HEK293 (cell line): ENCODE data around the gene ESR1.

ENCODE experiments used
- CTCF ChIA-PET: fragments of 350-600 bp; formaldehyde crosslinking; extraction: SDS; loops from one replicate; lab custom pipeline; 2021; ENCODE audit warnings: antibody characterized with exemption; lab: Yijun Ruan, JAX
- POLR2A ChIA-PET: fragments of 300-600 bp; formaldehyde crosslinking; extraction: SDS; loops from one replicate; lab custom pipeline; 2020; ENCODE audit warnings: antibody characterized with exemption, inconsistent platforms; lab: Yijun Ruan, JAX
- H3K27ac ChIP-seq: fragments of 200-500 bp; sonication (Bioruptor generic); 2 replicates; pipeline ENCODE4 v1.5.1; 2014; ENCODE audit warnings: low read depth, low read length, control low read depth, inconsistent platforms; ENCODE audit errors: extremely low read depth
- H3K36me3 ChIP-seq, 2 experiments: fragments of 200-500 bp in 1 of 2; sonication (Bioruptor generic) in 1 of 2; 1 replicate in 1 of 2; 2 replicates in 1 of 2; pipeline ENCODE4 v1.5.1; 2014 to 2017; ENCODE audit warnings: inconsistent platforms in 2 of 2, low read length in 2 of 2; ENCODE audit not compliant: control insufficient read depth in 2 of 2, insufficient read depth in 1 of 2
- H3K4me1 ChIP-seq: fragments of 200-500 bp; sonication (Bioruptor generic); 2 replicates; pipeline ENCODE4 v1.5.1; 2014; ENCODE audit warnings: mild to moderate bottlenecking, low read length, inconsistent platforms; ENCODE audit not compliant: control insufficient read depth, insufficient read depth
- H3K4me3 ChIP-seq: 2 replicates; pipeline ENCODE4 v1.5.1; 2011; ENCODE audit warnings: low read depth, mild to moderate bottlenecking, control low read depth, low read length, moderate library complexity
- H3K9me3 ChIP-seq: fragments of 200-500 bp; sonication (Bioruptor generic); 2 replicates; pipeline ENCODE4 v1.5.1; 2014; ENCODE audit warnings: low read depth, low read length, inconsistent platforms; ENCODE audit not compliant: control insufficient read depth, insufficient read depth
- BCL11A ChIP-seq: fragments of 450-650 bp; formaldehyde crosslinking; IDR thresholded peaks from 2 replicates; pipeline ENCODE4 v1.5.1; 2016; ENCODE audit warnings: low read depth, missing biosample characterization, missing genetic modification characterization
- IKZF3 ChIP-seq: fragments of 450-650 bp; IDR thresholded peaks from 2 replicates; pipeline ENCODE4 v1.5.0; 2018; ENCODE audit warnings: missing biosample characterization, mild to moderate bottlenecking, missing genetic modification characterization, moderate library complexity
- KLF1 ChIP-seq: fragments of 450-650 bp; formaldehyde crosslinking; IDR thresholded peaks from 2 replicates; pipeline ENCODE4 v1.5.1; 2016; ENCODE audit warnings: missing biosample characterization, missing genetic modification characterization
- TCF7L2 ChIP-seq: IDR thresholded peaks from 2 replicates; pipeline ENCODE4 v1.6.1; 2011; ENCODE audit warnings: low read depth, mild to moderate bottlenecking, inconsistent platforms, low read length, moderate library complexity, borderline replicate concordance
- ZNF112 ChIP-seq: fragments of 450-650 bp; formaldehyde crosslinking; IDR thresholded peaks from 2 replicates; pipeline ENCODE4 v1.5.0; 2017; ENCODE audit warnings: missing biosample characterization, missing genetic modification characterization
- ZNF133 ChIP-seq: fragments of 450-650 bp; formaldehyde crosslinking; IDR thresholded peaks from 2 replicates; pipeline ENCODE4 v1.5.1; 2016; ENCODE audit warnings: missing biosample characterization, missing genetic modification characterization
- ZNF221 ChIP-seq: fragments of 450-650 bp; formaldehyde crosslinking; IDR thresholded peaks from 2 replicates; pipeline ENCODE4 v1.5.1; 2017; ENCODE audit warnings: missing biosample characterization, missing genetic modification characterization, borderline replicate concordance
- ZNF354C ChIP-seq: fragments of 450-650 bp; formaldehyde crosslinking; IDR thresholded peaks from 2 replicates; pipeline ENCODE4 v1.5.1; 2016; ENCODE audit warnings: missing biosample characterization, missing genetic modification characterization, low read depth, borderline replicate concordance
- ZNF391 ChIP-seq: fragments of 450-650 bp; formaldehyde crosslinking; IDR thresholded peaks from 2 replicates; pipeline ENCODE4 v1.5.1; 2016; ENCODE audit warnings: low read depth, missing biosample characterization, missing genetic modification characterization, borderline replicate concordance
- ZNF404 ChIP-seq: fragments of 450-650 bp; formaldehyde crosslinking; IDR thresholded peaks from 2 replicates; pipeline ENCODE4 v1.5.1; 2017; ENCODE audit warnings: missing biosample characterization, missing genetic modification characterization
- ZNF544 ChIP-seq: fragments of 450-650 bp; formaldehyde crosslinking; IDR thresholded peaks from 2 replicates; pipeline ENCODE4 v1.5.0; 2017; ENCODE audit warnings: missing biosample characterization, missing genetic modification characterization
- ZNF548 ChIP-seq: fragments of 450-650 bp; formaldehyde crosslinking; IDR thresholded peaks from 2 replicates; pipeline ENCODE4 v1.5.1; 2016; ENCODE audit warnings: missing biosample characterization, missing genetic modification characterization
- ZNF654 ChIP-seq: fragments of 450-650 bp; formaldehyde crosslinking; IDR thresholded peaks from 2 replicates; pipeline ENCODE4 v1.5.1; 2016; ENCODE audit warnings: low read depth, missing biosample characterization, missing genetic modification characterization
- ZNF658 ChIP-seq: fragments of 450-650 bp; formaldehyde crosslinking; IDR thresholded peaks from 2 replicates; pipeline ENCODE4; 2016; ENCODE audit warnings: missing biosample characterization, missing genetic modification characterization
- ZNF747 ChIP-seq: fragments of 450-650 bp; formaldehyde crosslinking; IDR thresholded peaks from 2 replicates; pipeline ENCODE4 v1.5.1; 2016; ENCODE audit warnings: missing biosample characterization, missing genetic modification characterization
- TF ChIP-seq, protein P1 (sequence below): fragments of 450-650 bp; formaldehyde crosslinking; IDR thresholded peaks from 2 replicates; pipeline ENCODE4 v1.5.1; 2016; ENCODE audit warnings: missing biosample characterization, missing genetic modification characterization
- TF ChIP-seq, protein P2 (sequence below): fragments of 450-650 bp; formaldehyde crosslinking; IDR thresholded peaks from 2 replicates; pipeline ENCODE4 v1.5.1; 2016; ENCODE audit warnings: missing biosample characterization, missing genetic modification characterization, low read depth
- TF ChIP-seq, protein P3 (sequence below): fragments of 450-650 bp; formaldehyde crosslinking; IDR thresholded peaks from 2 replicates; pipeline ENCODE4 v1.5.1; 2016; ENCODE audit warnings: missing biosample characterization, missing genetic modification characterization
- TF ChIP-seq, protein P4 (sequence below): fragments of 450-650 bp; formaldehyde crosslinking; IDR thresholded peaks from 2 replicates; pipeline ENCODE4 v1.5.1; 2017; ENCODE audit warnings: missing biosample characterization, missing genetic modification characterization
- TF ChIP-seq, protein P5 (sequence below): fragments of 450-650 bp; formaldehyde crosslinking; IDR thresholded peaks from 2 replicates; pipeline ENCODE4 v1.5.1; 2016; ENCODE audit warnings: missing biosample characterization, missing genetic modification characterization

ESR1 gene

DNA sequence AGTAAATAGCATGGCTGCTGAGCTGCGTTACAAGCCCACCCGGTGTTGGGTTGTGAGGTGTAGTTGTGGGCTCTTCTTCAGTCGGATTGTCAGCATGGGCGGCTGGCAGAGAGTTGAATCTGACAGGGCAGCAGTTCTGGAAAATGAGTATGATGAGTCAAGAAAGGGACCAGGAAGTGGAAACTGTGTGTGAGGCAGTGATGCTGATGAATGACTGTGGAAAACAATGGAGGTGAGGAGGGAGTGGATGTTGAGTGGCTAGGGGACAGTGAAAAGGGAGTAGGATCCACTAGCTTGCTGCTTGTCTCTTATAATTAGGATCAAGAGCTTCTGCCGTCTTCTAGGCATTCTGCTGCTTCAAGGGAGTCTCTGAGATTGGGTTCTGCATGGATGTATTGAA, 154.3 kb downstream of the ESR1 start (continued):
- TF ChIP-seq ZNF404 (tag by site-specific recombination) (no peak), ZNF747 (tag by site-specific recombination) (no peak), ZNF354C (tag by site-specific recombination) (no peak), ZNF548 (tag by site-specific recombination) (no peak)

DNA sequence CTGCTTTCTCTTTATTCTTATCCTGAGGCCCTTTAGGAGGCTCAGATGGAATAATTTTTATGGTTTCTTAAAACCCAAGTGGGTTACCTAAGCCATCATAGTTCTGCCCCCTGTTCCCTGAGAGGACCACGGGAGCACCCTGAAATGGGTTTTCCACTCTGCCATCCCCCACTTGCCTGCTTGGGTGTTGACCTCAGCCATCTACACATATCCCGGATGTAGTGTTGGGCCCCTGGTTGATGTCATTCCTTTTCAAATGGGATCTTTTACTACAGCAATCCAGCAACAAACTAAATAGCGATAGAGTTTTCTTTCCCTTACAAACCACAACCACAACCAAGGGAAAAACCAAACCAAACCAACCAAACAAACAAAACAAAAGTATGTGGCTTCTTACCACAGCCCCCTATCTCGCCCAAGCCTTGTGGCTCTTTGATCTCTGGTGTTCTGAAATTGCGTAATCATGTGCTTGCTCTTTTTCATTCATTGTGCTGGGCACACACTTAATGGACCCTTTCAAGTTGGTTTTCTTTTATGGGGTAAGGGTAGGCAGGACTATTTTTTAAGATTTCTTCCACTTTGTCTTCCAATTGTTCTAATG, 154.9 kb downstream of the ESR1 start:
- ChIA-PET POLR2A (no interaction called here), CTCF (no interaction called here)

DNA sequence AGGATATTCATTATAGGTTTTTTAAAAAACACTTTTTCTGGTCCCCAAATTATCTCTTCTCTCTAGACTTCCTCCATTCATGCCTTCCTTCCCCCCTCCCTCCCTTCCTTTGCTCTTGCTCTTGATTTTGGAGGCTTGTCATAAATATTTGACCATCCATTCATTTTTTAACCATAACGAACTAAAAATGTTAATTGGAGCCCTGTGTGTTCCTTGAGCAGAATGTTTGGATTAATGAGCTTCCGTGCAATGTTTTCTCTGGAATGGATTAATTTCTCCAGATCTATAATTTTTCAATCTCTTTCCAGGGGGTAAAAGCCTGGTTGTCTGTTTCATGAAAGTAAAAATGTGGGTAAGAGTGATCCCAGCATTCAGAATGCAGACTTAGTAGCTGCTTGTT, 155.5 kb downstream of the ESR1 start:
- H3K36me3 ChIP-seq: no peaks in the 10 kb centered on the region
- POLR2A ChIA-PET: no interaction called here
- H3K4me1 ChIP-seq: no peaks in the 10 kb centered on the region
- CTCF ChIA-PET: interaction anchor here (0.7 kb wide), 1 partner anchor 160 kb away, joined by 3 read pairs; no protein-coding TSS in a partner anchor
- no peak overlapping the region for H3K4me3 ChIP-seq
- H3K9me3 ChIP-seq: no peaks in the 10 kb centered on the region
- H3K27ac ChIP-seq: no peak overlapping the region
- no peak for TF ChIP-seq ZNF544 (tag by site-specific recombination)
- TF ChIP-seq IKZF3: no peak
- TF ChIP-seq KLF1 (tag by site-specific recombination): no peak
- TF ChIP-seq ZNF221: no peak
- TF ChIP-seq ZNF654 (tag by site-specific recombination): no peak
- TF ChIP-seq ZNF133 (tag by site-specific recombination): no peak
- TF ChIP-seq, protein P1, sequence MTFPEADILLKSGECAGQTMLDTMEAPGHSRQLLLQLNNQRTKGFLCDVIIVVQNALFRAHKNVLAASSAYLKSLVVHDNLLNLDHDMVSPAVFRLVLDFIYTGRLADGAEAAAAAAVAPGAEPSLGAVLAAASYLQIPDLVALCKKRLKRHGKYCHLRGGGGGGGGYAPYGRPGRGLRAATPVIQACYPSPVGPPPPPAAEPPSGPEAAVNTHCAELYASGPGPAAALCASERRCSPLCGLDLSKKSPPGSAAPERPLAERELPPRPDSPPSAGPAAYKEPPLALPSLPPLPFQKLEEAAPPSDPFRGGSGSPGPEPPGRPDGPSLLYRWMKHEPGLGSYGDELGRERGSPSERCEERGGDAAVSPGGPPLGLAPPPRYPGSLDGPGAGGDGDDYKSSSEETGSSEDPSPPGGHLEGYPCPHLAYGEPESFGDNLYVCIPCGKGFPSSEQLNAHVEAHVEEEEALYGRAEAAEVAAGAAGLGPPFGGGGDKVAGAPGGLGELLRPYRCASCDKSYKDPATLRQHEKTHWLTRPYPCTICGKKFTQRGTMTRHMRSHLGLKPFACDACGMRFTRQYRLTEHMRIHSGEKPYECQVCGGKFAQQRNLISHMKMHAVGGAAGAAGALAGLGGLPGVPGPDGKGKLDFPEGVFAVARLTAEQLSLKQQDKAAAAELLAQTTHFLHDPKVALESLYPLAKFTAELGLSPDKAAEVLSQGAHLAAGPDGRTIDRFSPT (tag by site-specific recombination): no peak
- TF ChIP-seq, protein P2, sequence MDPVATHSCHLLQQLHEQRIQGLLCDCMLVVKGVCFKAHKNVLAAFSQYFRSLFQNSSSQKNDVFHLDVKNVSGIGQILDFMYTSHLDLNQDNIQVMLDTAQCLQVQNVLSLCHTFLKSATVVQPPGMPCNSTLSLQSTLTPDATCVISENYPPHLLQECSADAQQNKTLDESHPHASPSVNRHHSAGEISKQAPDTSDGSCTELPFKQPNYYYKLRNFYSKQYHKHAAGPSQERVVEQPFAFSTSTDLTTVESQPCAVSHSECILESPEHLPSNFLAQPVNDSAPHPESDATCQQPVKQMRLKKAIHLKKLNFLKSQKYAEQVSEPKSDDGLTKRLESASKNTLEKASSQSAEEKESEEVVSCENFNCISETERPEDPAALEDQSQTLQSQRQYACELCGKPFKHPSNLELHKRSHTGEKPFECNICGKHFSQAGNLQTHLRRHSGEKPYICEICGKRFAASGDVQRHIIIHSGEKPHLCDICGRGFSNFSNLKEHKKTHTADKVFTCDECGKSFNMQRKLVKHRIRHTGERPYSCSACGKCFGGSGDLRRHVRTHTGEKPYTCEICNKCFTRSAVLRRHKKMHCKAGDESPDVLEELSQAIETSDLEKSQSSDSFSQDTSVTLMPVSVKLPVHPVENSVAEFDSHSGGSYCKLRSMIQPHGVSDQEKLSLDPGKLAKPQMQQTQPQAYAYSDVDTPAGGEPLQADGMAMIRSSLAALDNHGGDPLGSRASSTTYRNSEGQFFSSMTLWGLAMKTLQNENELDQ: no peak
- TF ChIP-seq, protein P3, sequence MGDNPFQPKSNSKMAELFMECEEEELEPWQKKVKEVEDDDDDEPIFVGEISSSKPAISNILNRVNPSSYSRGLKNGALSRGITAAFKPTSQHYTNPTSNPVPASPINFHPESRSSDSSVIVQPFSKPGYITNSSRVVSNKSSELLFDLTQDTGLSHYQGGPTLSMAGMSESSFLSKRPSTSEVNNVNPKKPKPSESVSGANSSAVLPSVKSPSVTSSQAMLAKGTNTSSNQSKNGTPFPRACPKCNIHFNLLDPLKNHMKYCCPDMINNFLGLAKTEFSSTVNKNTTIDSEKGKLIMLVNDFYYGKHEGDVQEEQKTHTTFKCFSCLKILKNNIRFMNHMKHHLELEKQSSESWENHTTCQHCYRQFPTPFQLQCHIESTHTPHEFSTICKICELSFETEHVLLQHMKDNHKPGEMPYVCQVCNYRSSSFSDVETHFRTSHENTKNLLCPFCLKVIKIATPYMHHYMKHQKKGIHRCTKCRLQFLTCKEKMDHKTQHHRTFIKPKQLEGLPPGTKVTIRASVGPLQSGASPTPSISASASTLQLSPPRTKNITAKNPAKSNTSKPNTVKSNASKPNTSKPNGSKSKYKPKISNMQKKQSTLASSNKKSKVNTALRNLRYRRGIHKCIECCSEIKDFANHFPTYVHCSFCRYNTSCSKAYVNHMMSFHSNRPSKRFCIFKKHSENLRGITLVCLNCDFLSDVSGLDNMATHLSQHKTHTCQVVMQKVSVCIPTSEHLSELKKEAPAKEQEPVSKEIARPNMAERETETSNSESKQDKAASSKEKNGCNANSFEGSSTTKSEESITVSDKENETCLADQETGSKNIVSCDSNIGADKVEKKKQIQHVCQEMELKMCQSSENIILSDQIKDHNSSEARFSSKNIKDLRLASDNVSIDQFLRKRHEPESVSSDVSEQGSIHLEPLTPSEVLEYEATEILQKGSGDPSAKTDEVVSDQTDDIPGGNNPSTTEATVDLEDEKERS (tag by site-specific recombination): no peak
- no peak for TF ChIP-seq ZNF112 (tag by site-specific recombination)
- TF ChIP-seq, protein P4, sequence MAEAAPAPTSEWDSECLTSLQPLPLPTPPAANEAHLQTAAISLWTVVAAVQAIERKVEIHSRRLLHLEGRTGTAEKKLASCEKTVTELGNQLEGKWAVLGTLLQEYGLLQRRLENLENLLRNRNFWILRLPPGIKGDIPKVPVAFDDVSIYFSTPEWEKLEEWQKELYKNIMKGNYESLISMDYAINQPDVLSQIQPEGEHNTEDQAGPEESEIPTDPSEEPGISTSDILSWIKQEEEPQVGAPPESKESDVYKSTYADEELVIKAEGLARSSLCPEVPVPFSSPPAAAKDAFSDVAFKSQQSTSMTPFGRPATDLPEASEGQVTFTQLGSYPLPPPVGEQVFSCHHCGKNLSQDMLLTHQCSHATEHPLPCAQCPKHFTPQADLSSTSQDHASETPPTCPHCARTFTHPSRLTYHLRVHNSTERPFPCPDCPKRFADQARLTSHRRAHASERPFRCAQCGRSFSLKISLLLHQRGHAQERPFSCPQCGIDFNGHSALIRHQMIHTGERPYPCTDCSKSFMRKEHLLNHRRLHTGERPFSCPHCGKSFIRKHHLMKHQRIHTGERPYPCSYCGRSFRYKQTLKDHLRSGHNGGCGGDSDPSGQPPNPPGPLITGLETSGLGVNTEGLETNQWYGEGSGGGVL (tag by site-specific recombination): no peak
- TF ChIP-seq ZNF391: no peak
- no peak for TF ChIP-seq ZNF658
- TF ChIP-seq BCL11A: no peak

More for the DNA sequence above, 154.9 kb downstream of the ESR1 start:
- Histone ChIP-seq H3K4me3 (no peak overlapping the region), H3K36me3 (no peaks in the 10 kb centered on the region), H3K9me3 (no peaks in the 10 kb centered on the region), H3K27ac (no peak overlapping the region), H3K4me1 (no peaks in the 10 kb centered on the region)
- TF ChIP-seq TCF7L2: peak; percentile 32; the same call in 1 of the 2 replicates
- TF ChIP-seq, protein P5, sequence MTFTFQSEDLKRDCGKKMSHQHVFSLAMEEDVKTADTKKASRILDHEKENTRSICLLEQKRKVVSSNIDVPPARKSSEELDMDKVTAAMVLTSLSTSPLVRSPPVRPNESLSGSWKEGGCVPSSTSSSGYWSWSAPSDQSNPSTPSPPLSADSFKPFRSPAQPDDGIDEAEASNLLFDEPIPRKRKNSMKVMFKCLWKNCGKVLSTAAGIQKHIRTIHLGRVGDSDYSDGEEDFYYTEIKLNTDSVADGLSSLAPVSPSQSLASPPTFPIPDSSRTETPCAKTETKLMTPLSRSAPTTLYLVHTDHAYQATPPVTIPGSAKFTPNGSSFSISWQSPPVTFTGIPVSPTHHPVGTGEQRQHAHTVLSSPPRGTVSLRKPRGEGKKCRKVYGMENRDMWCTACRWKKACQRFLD (tag by site-specific recombination): no peak
